HG02885 (cell line): Measurements from ENCODE around the gene MIDN.

ENCODE experiments used
- ATAC-seq: cut with Tn5 transposase; IDR thresholded peaks from one replicate; pipeline ENCODE4 v1.9.1; 2021; ENCODE audit warnings: mild to moderate bottlenecking; ENCODE audit not compliant: unreplicated experiment, poor library complexity

Gene MIDN

GRCh38 chr19:1268226-1269064 is 20.1 kb downstream of the MIDN start:
- no peak for ATAC-seq

DNA sequence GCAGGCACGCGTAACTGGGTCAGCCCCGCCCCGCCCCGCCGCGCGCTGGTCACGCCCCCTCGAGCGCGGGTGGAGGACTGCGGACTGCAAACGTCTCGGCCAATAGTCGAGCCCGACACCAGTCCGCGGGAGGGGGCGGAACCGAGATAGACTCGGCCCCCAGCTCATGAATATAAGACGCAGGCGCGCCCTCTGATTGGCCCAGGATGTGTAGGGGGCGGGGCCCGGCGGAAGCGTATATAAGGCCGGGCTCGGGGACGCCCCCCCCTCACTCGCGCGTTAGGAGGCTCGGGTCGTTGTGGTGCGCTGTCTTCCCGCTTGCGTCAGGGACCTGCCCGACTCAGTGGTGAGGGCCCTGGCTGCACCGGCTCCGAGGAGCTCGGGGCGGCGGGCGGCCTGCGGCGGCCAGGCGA is 20.7 kb downstream of the MIDN start, which contains the start of gene CIRBP:
Gene CIRBP (plus strand): TSS at position 268 of the 413 bp plus-strand sequence. CDS start 1,602 bp downstream, outside the sequence.
- ATAC-seq, result peak; percentile 61

- ATAC-seq, result peak; percentile 30
These were observed 21.3 kb downstream of the MIDN start for GRCh38 chr19:1269478-1270212.

- ATAC-seq, result no peak
These were observed 21.9 kb downstream of the MIDN start for GRCh38 chr19:1270213-1270853.

GRCh38 chr19:1270854-1271527 is 22.6 kb downstream of the MIDN start:
- ATAC-seq, result no peak

GRCh38 chr19:1271528-1272422 is 23.4 kb downstream of the MIDN start:
- ATAC-seq, result no peak

GRCh38 chr19:1272423-1273262 is 24.3 kb downstream of the MIDN start:
- ATAC-seq, result no peak

DNA sequence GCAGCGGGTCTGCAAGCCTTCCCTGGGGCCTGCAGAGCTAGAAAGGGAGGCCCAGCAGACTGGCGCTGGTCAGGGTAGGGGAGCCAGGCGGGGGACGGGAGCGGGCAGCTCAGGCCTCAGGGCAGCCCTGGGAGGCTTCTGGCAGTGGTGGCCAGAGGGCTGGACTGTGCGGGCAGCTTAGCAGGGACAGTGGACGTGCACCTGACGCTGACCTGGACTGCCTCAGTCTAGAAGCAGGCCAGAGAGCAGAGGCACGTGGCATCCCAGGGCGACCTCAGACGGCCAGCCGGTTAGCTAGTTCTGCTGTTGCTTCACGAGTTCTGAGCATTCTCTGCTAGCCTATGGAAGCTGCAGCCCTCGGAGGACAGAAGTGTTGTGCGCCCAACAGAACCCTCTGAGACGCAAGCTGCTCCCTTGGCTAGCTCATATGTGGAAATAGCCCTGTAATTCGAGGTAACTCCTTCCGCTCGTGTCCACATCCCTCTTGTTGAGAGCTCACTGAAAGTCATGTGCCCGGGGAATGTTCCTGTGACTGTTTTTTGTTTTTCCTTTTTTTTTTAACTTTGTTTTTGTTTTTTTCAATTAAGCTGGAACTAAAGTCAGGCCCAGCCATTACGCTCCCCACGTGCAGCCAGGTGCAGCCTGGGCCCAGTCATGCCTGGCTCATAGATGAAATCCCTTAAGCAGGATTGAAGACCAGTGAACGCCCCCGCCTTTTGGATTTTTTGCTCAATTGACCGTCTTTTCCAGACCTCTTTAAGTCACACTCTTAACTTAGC is 25.1 kb downstream of the MIDN start:
- no peak for ATAC-seq

GRCh38 chr19:1274081-1274851 is 25.9 kb downstream of the MIDN start:
- no peak for ATAC-seq

DNA sequence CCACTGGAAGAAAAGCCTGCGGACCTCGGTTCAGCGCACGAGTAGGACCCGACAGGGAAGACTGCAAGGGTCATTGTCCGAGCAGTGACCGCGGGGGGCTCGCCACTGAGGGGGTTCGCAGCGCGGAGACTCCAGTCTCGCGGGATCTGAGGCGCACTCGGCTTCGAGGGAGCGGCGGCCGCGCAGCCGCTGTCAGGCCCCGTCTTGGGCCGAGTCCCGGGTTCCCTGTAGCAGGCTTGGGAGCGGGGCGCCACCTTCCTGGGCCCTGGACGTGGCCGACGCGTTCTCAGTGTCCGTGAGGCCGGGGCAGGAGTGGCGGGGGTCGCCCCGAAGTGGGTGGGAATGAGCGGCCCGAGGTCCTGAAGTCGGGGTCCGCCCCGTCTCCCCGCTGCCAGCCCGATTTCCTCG is 26.5 kb downstream of the MIDN start:
- no peak for ATAC-seq

DNA sequence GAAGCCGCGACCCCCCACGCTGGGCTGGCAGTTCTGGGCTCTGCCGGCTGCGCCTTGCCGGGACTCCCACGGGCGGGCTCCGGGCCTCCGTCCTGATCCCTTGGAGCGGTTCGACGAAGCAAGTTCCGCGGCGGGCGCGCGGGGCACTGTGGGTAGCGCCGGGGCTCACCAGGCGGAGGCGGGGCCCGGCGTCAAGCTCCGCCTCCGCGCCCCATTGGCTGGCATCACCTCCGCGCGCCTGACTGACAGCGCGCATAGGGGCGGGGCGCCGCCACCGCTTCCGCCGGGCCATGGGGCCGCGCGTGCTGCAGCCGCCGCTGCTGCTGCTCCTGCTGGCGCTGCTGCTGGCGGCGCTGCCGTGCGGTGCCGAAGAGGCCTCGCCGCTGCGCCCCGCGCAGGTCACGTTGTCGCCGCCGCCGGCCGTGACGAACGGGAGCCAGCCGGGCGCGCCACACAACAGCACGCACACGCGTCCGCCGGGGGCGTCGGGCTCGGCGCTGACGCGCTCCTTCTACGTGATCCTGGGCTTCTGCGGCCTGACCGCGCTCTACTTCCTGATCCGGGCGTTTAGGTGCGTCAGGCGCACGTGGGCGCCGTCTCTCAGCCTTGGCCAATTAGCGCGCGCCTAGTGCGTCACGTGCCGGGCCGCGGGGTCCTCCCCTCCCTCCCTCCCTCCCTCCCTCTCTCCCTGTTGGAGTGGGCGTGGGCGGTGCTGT is 27.0 kb downstream of the MIDN start, which contains the start of gene FAM174C:
Gene FAM174C (plus strand): TSS at position 271 of the 716 bp plus-strand sequence. CDS start 20 bp downstream, at position 291.
- peak; percentile 80 for ATAC-seq

DNA sequence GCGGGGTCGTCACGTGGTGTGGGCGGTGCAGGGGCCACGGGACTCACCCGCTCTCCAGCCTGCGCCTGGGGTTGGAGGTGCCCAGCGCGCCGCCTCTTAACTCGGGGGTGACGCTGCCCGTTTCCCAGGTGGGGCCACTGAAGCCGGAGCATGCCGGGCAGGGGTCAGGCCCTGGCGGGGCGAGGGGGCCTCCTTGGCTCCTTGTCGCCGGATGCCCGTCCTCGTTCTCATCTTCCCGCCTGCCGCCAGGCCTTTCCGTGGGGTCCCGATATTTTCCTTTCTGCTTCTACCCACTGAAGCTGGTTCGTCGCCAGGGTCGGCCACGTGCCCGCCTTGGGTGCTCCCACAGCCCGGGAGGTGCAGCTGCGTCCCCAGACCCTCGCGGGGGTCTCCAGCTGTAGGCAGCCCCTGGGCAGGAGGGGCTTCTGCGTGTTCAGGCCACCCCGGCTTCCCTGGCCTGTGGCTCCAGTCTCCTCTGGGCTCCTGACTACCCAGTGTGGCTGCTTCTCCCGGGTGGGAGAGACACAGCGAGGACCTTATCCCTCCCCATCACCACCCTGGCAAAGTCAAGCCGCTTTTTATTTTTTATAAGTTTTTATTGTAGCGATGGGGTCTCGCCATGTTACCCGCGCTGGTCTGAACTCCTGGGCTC is 27.7 kb downstream of the MIDN start:
- ATAC-seq, result no peak

DNA sequence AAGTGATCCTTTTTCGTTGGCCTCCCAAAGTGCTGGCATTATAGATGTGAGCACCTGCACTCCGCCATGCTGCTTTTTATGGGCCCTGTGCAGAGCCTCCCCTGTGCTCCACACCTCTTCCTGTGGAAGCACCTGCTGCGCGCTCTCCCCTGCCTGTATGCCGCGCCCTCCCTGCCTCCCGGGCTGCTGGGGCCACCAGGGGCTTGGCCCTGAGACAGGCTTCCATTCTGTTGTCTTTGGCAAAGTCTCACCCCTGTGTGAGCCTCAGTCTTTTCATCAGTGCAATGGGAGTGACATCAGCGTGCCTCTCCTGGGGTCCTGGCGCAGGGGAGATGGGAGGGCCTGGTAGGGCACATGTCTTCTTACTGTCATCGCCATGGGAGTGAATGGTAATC is 28.2 kb downstream of the MIDN start:
- ATAC-seq, result no peak

DNA sequence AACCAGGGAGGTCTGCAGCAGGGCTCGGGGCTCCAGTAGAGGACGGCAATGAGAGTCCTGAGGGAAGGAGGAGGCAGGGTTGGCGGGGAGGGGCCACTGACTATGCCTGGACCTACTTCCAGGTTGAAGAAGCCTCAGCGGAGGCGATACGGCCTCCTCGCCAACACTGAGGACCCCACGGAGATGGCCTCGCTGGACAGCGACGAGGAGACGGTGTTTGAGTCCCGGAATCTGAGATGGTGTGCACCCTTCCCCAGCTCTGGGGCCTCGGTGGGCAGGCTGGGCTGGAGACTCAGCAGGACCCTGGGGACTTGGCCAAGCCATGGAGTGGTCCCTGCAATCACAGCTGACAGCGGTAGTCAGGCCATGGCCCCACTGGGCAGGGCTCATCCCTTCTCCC is 28.7 kb downstream of the MIDN start:
- no peak for ATAC-seq

DNA sequence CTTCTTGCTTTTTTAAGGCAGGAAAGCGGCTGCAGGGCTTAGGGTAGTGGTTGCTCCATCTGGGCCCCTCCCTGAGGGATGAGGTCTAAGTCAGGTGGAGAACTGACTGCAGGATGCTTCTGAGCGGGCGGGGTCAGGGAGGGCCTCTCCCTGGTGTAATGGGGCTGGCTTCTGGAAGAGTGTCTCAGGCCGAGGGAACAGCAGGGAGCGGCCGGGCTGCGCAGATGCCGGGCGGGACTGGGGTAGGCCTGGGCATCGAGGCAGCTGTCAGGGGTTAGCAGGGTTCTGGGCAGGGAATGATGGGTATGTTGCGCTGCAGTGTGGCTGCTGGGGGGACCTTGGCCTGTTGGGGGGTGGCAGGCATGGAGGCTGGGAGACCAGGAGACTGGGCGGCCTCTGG is 29.7 kb downstream of the MIDN start:
- ATAC-seq, result no peak
